ENCODE results near the gene GOLGA7B.

The GOLGA7B gene

GRCh38 chr10:97826892-97827291 lies 22.8 kb upstream of the GOLGA7B start:
- ATAC-seq: no peak
- no peak for TF ChIP-seq SNAI2 (CRISPR knock-in tag; IDR thresholded peaks at IDR 0.05)
- TF ChIP-seq ISL1 (CRISPR knock-in tag; IDR thresholded peaks at IDR 0.05): no peak
- no peak for TF ChIP-seq GLIS3 (CRISPR knock-in tag; IDR thresholded peaks at IDR 0.05)
- no peak for TF ChIP-seq CSDC2 (CRISPR knock-in tag; IDR thresholded peaks at IDR 0.05)
- no peak for TF ChIP-seq ZC3H10 (CRISPR knock-in tag; IDR thresholded peaks at IDR 0.05)
- TF ChIP-seq, protein P1, sequence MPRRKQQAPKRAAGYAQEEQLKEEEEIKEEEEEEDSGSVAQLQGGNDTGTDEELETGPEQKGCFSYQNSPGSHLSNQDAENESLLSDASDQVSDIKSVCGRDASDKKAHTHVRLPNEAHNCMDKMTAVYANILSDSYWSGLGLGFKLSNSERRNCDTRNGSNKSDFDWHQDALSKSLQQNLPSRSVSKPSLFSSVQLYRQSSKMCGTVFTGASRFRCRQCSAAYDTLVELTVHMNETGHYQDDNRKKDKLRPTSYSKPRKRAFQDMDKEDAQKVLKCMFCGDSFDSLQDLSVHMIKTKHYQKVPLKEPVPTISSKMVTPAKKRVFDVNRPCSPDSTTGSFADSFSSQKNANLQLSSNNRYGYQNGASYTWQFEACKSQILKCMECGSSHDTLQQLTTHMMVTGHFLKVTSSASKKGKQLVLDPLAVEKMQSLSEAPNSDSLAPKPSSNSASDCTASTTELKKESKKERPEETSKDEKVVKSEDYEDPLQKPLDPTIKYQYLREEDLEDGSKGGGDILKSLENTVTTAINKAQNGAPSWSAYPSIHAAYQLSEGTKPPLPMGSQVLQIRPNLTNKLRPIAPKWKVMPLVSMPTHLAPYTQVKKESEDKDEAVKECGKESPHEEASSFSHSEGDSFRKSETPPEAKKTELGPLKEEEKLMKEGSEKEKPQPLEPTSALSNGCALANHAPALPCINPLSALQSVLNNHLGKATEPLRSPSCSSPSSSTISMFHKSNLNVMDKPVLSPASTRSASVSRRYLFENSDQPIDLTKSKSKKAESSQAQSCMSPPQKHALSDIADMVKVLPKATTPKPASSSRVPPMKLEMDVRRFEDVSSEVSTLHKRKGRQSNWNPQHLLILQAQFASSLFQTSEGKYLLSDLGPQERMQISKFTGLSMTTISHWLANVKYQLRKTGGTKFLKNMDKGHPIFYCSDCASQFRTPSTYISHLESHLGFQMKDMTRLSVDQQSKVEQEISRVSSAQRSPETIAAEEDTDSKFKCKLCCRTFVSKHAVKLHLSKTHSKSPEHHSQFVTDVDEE (CRISPR knock-in tag; IDR thresholded peaks at IDR 0.05): no peak
- no peak for TF ChIP-seq ZFP3 (CRISPR knock-in tag; IDR thresholded peaks at IDR 0.05)
- no peak for TF ChIP-seq ZNF70 (CRISPR knock-in tag; IDR thresholded peaks at IDR 0.05)
- no peak for TF ChIP-seq PPARA (CRISPR knock-in tag; IDR thresholded peaks at IDR 0.05; ENCODE audit: borderline replicate concordance)
- TF ChIP-seq CREB5 (CRISPR knock-in tag; IDR thresholded peaks at IDR 0.05; ENCODE audit: low read depth): no peak
- TF ChIP-seq CSRNP3 (CRISPR knock-in tag; IDR thresholded peaks at IDR 0.05): no peak
- no peak for TF ChIP-seq RARB (CRISPR knock-in tag; IDR thresholded peaks at IDR 0.05)

DNA sequence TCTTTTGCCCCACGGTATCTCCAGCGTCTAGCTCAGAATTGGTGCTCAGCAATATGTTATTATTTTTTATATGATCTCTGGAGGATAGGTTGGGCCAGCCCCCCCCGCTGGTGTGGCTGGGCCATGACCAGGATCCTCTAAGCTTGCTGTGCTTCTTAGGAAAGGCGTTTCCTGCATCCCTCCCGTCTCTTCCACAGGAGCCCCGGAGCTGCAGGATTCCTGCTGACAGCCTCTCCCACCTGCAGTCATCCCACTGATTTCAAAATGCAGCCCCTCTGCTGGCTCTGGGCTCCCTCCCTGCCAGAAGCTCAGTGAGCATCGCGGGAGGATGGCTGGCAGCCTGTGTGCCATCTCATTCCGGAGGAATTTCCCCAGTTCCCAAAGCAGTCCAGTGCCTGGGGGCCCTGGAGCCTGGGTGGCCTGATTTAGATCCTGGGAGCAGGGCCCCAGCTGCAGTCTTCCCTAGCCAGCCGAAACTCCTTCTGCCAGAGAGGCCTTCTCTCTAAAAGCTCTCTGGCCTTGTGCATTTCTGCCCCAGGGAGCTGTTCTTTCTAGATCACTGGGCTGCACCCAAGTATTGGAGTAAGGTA lies 21.8 kb upstream of the GOLGA7B start:
- peak; percentile 57 for ATAC-seq
- no peak for TF ChIP-seq ZNF565 (CRISPR knock-in tag; conservative IDR thresholded peaks at IDR 0.05; ENCODE audit: low read depth)
- TF ChIP-seq PPARA (CRISPR knock-in tag; IDR thresholded peaks at IDR 0.05; ENCODE audit: borderline replicate concordance): no peak
- no peak for TF ChIP-seq GLIS3 (CRISPR knock-in tag; IDR thresholded peaks at IDR 0.05)

DNA sequence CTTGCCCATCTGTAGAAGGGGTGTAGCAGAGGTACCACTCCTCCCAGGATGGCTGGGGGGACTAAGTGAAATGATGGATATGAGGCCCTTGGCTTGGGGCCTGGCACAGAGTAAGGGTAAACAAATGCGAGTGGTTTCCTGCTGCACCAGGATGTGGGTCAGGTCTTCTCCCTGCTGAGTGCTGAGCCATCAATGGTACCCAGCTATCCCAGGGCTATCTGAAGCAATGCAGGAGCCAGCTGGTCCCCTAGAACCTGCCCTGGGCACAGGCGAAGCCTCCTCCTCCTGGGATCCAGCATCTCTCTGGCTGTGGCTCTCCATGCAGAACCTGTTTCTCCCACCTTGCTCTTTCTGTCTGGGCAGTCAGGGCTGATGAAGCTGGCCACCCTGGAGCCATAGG lies 20.9 kb upstream of the GOLGA7B start:
- ATAC-seq: no peak
- TF ChIP-seq ZC3H10 (CRISPR knock-in tag; IDR thresholded peaks at IDR 0.05) (no peak), TOX (CRISPR knock-in tag; IDR thresholded peaks at IDR 0.05; ENCODE audit: borderline replicate concordance) (no peak), RARB (CRISPR knock-in tag; IDR thresholded peaks at IDR 0.05) (no peak), POU6F1 (CRISPR knock-in tag; IDR thresholded peaks at IDR 0.05; ENCODE audit: borderline replicate concordance, low read depth) (no peak), CSRNP3 (CRISPR knock-in tag; IDR thresholded peaks at IDR 0.05) (no peak), BACH2 (CRISPR knock-in tag; IDR thresholded peaks at IDR 0.05; ENCODE audit: borderline replicate concordance) (no peak), CSDC2 (CRISPR knock-in tag; IDR thresholded peaks at IDR 0.05) (no peak), TCF4 (CRISPR knock-in tag; IDR thresholded peaks at IDR 0.05; ENCODE audit: borderline replicate concordance) (no peak), OSR1 (CRISPR knock-in tag; IDR thresholded peaks at IDR 0.05) (no peak), PPARA (CRISPR knock-in tag; IDR thresholded peaks at IDR 0.05; ENCODE audit: borderline replicate concordance) (no peak), ZNF8 (CRISPR knock-in tag; IDR thresholded peaks at IDR 0.05) (no peak), SNAI2 (CRISPR knock-in tag; IDR thresholded peaks at IDR 0.05) (no peak), ISL1 (CRISPR knock-in tag; IDR thresholded peaks at IDR 0.05) (no peak), GLIS3 (CRISPR knock-in tag; IDR thresholded peaks at IDR 0.05) (no peak), ZFP30 (CRISPR knock-in tag; IDR thresholded peaks at IDR 0.05) (no peak), ZNF565 (CRISPR knock-in tag; conservative IDR thresholded peaks at IDR 0.05; ENCODE audit: low read depth) (no peak)
- TF ChIP-seq, protein P1 (CRISPR knock-in tag; IDR thresholded peaks at IDR 0.05): no peak

Measured in SK-N-SH treated with all-trans-retinoic acid at 6 μM for 48 hours (cell line).